NCI-H2029 (cell line): Measurements from ENCODE around the gene TBC1D5.
"Not testable (repeated sequence)": the region's sequence is repeated elsewhere in the genome, so short reads cannot be mapped to it uniquely, and the experiment has no call there.

Experiments used
- DNase-seq: peaks from one replicate; lab custom pipeline; 2025; lab: John Stamatoyannopoulos, UW

Gene TBC1D5

GRCh38 chr3:17544632-17545031 is 197.8 kb downstream of the TBC1D5 start:
- DNase-seq: no peak

- no peak for DNase-seq
Measured at GRCh38 chr3:17542591-17542990, 199.8 kb downstream of the TBC1D5 start.

- no peak for DNase-seq
Measured at GRCh38 chr3:17539436-17539835, 203.0 kb downstream of the TBC1D5 start.

- DNase-seq: no peak
Measured at GRCh38 chr3:17535274-17535673, 207.2 kb downstream of the TBC1D5 start.

- DNase-seq: not testable (repeated sequence)
Measured at GRCh38 chr3:17532446-17532845, 210.0 kb downstream of the TBC1D5 start.

GRCh38 chr3:17529677-17530076 is 212.8 kb downstream of the TBC1D5 start:
- no peak for DNase-seq

GRCh38 chr3:17518189-17519059 is 224.0 kb downstream of the TBC1D5 start:
- peak; percentile 47 for DNase-seq

GRCh38 chr3:17515445-17516234 is 226.8 kb downstream of the TBC1D5 start:
- DNase-seq: no peak

- no peak for DNase-seq
Measured at GRCh38 chr3:17514597-17514996, 227.8 kb downstream of the TBC1D5 start.

- DNase-seq: no peak
Measured at GRCh38 chr3:17510265-17510664, 232.2 kb downstream of the TBC1D5 start.

- no peak for DNase-seq
Measured at GRCh38 chr3:17508180-17508752, 234.2 kb downstream of the TBC1D5 start.

- no peak for DNase-seq
Measured at GRCh38 chr3:17507480-17507879, 235.0 kb downstream of the TBC1D5 start.

- no peak for DNase-seq
Measured at GRCh38 chr3:17505856-17506255, 236.6 kb downstream of the TBC1D5 start.

GRCh38 chr3:17501745-17502144 is 240.7 kb downstream of the TBC1D5 start:
- no peak for DNase-seq

- no peak for DNase-seq
Measured at GRCh38 chr3:17500618-17501017, 241.8 kb downstream of the TBC1D5 start.

- DNase-seq: no peak
Measured at GRCh38 chr3:17494117-17494809, 248.2 kb downstream of the TBC1D5 start.

GRCh38 chr3:17491601-17492000 is 250.8 kb downstream of the TBC1D5 start:
- DNase-seq: no peak

GRCh38 chr3:17491190-17491589 is 251.2 kb downstream of the TBC1D5 start:
- DNase-seq: not testable (repeated sequence)

GRCh38 chr3:17489139-17489538 is 253.3 kb downstream of the TBC1D5 start:
- no peak for DNase-seq

- DNase-seq: no peak
Measured at GRCh38 chr3:17481116-17481515, 261.3 kb downstream of the TBC1D5 start.

GRCh38 chr3:17479681-17480405 is 262.6 kb downstream of the TBC1D5 start:
- DNase-seq: no peak
